Tibial nerve (tissue), 4 donors: Measurements from ENCODE around the gene FRK.

Experiments used
- EP300 ChIP-seq, 2 donors: sonication (generic); formaldehyde crosslinking; IDR thresholded peaks; one replicate each; pipeline ENCODE4 v1.6.1; 2017; ENCODE audit warnings: antibody characterized with exemption in 2 of 2, mild to moderate bottlenecking in 1 of 2
- POLR2A ChIP-seq, 2 donors: fragments of 450-650 bp; IDR thresholded peaks; one replicate each; pipeline ENCODE4 v1.6.1; 2017; ENCODE audit warnings: antibody characterized with exemption in 2 of 2, mild to moderate bottlenecking in 2 of 2, moderate library complexity in 2 of 2
- TF ChIP-seq, protein P1 (sequence below), 5 experiments: fragments of 200-600 bp in 3 of 5; fragments of 450-650 bp in 2 of 5; sonication (generic) in 3 of 5; IDR thresholded peaks; one replicate each; pipeline ENCODE4 v1.5.1; 2016 to 2019; ENCODE audit warnings: antibody characterized with exemption in 5 of 5, mild to moderate bottlenecking in 3 of 5, moderate library complexity in 2 of 5

DNA sequence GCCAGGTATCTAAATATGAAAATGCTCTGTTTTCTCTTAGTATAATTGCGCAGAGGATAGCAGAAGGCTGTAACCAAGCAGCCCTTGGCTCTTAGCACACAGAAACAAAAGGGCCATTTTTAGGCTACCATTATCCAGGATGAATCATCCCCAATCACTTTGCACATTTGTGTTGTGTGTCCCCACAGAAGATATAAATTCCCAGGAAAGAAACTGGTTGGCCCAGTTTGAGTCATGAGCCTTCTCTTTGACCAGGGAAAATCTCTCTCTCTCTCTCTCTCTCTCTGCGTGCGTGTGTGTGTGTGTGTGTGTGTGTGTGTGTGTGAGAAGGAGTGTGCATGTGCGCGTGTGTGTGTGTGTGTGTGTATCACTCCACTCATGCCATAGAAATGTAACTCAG is 178.5 kb downstream of the FRK start:
- no peak for TF ChIP-seq POLR2A (IDR thresholded peaks at IDR 0.05)
- TF ChIP-seq, protein P1, sequence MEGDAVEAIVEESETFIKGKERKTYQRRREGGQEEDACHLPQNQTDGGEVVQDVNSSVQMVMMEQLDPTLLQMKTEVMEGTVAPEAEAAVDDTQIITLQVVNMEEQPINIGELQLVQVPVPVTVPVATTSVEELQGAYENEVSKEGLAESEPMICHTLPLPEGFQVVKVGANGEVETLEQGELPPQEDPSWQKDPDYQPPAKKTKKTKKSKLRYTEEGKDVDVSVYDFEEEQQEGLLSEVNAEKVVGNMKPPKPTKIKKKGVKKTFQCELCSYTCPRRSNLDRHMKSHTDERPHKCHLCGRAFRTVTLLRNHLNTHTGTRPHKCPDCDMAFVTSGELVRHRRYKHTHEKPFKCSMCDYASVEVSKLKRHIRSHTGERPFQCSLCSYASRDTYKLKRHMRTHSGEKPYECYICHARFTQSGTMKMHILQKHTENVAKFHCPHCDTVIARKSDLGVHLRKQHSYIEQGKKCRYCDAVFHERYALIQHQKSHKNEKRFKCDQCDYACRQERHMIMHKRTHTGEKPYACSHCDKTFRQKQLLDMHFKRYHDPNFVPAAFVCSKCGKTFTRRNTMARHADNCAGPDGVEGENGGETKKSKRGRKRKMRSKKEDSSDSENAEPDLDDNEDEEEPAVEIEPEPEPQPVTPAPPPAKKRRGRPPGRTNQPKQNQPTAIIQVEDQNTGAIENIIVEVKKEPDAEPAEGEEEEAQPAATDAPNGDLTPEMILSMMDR (IDR thresholded peaks at IDR 0.05) = no peak
- TF ChIP-seq EP300 (IDR thresholded peaks at IDR 0.05) = no peak
